Measurements from ENCODE around the gene PIP4P1.

The PIP4P1 gene

GRCh38 chr14:20435582-20436362 lies 25.5 kb downstream of the PIP4P1 start, which contains the start of gene KLHL33:
Gene KLHL33 (minus strand): TSS chr14:20436166. CDS start chr14:20435811, 355 bp downstream.
- DNase-seq (ENCODE audit: low spot score) = no peak

- DNase-seq (ENCODE audit: low spot score) = no peak
Observed at GRCh38 chr14:20434701-20435581, 26.3 kb downstream of the PIP4P1 start.

- DNase-seq (ENCODE audit: low spot score) = no peak
Observed at GRCh38 chr14:20429801-20430669, 31.2 kb downstream of the PIP4P1 start.

- no peak for DNase-seq (ENCODE audit: low spot score)
Observed at GRCh38 chr14:20428802-20429201, 32.4 kb downstream of the PIP4P1 start.

GRCh38 chr14:20428010-20428365 lies 33.2 kb downstream of the PIP4P1 start:
- DNase-seq (ENCODE audit: low spot score) = no peak

DNA sequence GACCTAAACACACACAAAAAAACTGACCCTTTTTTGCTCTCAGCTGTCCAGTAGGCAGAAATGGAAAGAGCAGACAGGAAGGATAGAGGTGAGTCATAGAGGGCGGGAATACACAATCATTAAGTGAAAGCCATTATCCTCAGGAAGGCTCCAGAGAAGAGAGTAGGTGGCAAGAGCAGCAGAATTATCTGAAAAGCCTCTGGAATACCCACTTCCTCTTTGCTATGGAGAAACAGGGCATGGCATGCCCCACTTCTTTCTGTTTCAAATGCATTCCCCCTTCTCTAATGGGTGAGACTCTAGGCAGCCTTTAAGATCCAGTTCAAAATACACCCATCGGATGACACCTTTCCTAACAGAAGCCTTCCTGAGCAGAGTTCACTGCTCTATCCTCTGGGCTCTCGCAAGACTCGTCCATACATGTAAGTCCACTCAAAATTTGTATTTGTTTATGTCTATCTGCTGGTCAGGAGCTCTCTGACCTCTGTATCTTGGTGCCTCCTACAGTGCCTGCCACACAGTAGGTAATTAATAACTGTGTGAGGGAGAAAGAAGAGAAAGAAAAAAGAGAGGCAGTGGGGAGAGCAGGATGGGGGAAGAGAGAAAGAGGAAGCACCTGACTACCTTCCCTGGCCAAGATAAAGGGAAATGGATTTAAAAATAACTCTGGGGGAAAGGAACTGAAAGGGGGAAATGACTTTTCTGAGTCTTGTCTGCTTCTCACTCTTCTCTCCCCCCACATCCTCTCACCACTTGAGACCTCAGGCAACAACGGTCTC lies 33.8 kb downstream of the PIP4P1 start:
- DNase-seq (ENCODE audit: low spot score) = no peak

GRCh38 chr14:20424851-20425250 lies 36.4 kb downstream of the PIP4P1 start:
- no peak for DNase-seq (ENCODE audit: low spot score)

DNA sequence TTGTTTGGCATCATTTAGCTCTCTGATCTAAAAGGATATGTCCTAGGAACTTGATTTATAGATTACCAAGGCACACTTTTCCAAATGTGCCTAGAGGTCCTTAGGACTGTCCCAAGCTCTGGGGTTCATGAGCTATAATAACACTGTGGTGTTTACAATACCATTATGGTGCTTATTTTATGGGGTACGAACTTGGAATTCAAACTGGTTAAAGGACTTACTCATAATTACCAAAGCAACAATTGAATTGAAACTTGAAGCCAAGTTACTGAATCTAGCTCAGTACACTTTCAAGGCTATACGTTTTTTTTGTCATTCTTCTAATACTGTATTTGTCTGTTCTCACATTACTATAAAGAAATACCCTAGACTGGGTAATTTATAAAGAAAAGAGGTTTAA lies 38.3 kb downstream of the PIP4P1 start:
- DNase-seq (ENCODE audit: low spot score) = no peak

DNA sequence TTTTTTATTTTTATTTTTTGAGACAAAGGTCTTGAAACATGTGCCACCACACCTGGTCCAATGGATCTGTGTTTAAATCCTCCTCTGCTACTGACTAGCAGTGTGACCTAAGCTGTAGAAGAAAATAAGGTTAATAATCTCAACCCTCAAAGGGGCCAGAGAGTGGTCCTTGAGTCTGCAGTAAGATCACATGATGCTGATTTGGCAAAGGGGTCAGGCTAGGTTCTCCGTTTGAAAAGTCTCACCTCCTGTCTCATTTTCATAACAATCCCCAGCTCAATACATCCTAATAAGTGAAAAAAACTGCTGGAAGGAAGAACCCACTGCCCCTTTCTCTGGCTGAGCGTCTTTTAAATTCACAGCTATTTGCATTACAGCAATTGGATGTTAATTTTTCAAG lies 40.0 kb downstream of the PIP4P1 start:
- DNase-seq (ENCODE audit: low spot score) = no peak

- DNase-seq (ENCODE audit: low spot score) = no peak
Observed at GRCh38 chr14:20419419-20419818, 41.8 kb downstream of the PIP4P1 start.

DNA sequence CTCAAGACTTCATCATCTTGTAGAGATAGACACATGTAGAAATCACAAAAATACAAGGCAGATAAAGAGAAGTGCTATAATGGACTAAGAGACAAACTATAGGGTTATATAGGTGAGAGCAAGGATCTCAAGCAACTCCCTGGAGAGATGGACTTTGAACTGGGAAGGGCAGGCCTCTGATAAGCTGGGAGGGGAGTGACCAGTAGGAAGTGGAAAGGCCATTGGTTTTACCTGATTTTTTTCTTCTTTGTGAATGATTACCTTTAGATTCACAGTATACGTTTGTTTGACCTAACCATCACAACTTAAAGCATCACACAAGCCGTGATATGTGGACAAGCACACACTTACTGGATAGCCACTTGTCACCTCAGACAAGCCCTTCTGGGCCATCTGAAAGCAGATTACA lies 42.7 kb downstream of the PIP4P1 start:
- no peak for DNase-seq (ENCODE audit: low spot score)

DNA sequence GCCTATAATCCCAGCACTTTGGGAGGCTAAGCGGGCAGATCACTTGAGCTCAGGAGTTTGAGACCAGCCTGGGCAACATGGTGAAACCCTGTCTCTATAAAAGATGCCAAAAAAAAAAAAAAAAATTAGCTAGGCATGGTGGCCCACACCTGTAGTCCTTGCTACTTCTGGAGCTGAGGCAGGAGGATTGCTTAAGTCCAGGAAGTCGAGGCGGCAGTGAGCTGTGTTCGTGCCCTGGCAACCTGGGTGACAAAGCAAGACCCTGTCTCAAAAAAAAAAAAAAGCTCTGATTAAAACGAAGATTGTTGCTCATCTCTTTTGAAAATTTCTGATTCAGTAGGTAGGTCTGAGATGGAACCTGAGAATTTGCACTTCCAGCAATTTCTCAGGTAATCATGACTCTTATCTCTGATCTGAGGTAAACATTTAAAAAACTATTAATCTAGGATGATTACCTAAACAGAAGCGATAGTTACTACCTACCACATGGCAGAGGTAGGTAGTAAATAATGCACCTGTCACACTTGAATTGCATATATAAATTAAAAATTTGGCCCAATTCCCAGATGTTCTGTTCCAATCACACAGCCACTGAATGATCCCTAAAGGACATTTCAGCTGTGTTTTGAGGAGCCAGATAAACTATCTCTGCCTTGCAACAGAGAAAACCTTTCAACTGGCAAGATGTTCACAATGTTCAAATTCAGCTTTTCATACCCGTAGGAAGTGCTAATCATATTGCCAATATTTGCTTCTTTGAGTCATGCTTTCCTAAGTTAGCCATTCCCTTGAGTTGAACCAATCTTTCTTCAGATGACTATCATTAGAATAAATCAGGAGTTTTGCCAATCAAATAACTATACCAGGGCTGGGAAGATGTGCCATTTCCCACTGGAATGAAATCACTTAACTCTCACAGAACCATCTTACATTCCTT lies 43.7 kb downstream of the PIP4P1 start:
- no peak for DNase-seq (ENCODE audit: low spot score)

GRCh38 chr14:20416223-20416622 lies 45.0 kb downstream of the PIP4P1 start:
- DNase-seq (ENCODE audit: low spot score) = no peak

DNA sequence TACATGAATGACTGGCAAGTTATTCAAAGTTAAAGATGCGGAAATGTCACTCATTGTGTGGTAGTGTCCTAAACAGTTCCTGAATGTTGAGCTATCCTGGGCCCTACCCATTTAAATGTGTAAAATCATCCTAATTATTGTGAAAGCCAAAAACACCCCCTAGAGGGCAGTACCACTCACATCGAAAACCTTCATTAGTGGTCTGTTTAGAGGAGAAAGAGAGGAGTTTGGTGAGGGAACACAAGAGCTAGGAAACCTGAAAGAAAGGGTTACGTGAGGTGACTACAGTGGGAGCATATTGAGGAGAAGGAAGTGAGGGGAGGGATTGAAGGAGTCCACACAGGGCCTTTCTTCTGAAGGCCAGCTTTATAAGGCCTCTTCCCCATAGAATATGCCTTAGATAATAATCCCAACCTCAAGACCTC lies 45.4 kb downstream of the PIP4P1 start:
- peak; percentile 60 for DNase-seq (ENCODE audit: low spot score)

DNA sequence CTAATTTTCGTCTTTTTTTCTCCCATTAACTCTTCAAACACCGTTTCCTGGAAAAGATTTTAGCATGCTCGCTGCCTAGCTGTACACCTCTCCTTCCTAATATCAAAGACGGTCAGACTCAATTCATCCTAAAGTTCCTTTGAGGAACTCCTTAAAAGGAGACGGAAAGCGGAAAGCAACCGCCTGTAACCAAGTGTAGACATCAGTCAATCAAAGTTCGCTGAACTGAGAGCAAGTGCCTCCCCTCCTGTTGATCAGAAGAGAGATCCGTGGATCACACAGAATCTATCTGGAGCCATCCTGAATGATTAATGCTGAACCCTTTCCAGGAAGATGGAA lies 47.5 kb downstream of the PIP4P1 start:
- DNase-seq (ENCODE audit: low spot score) = peak; percentile 23

- DNase-seq (ENCODE audit: low spot score) = peak; percentile 66
Observed at GRCh38 chr14:20412876-20413743, 48.1 kb downstream of the PIP4P1 start, which contains the start of gene TEP1. Gene TEP1 (minus strand): TSS chr14:20413501. CDS start chr14:20408439, 5,062 bp downstream.

GRCh38 chr14:20412411-20412810 lies 48.8 kb downstream of the PIP4P1 start:
- peak; percentile 8 for DNase-seq (ENCODE audit: low spot score)

GRCh38 chr14:20409226-20409625 lies 52.0 kb downstream of the PIP4P1 start:
- DNase-seq (ENCODE audit: low spot score) = no peak
